COR-L47 (cell line): Measurements from ENCODE around the gene CEACAM4.

Source experiments
- DNase-seq: peaks from one replicate; lab custom pipeline; 2025; lab: John Stamatoyannopoulos, UW

Gene CEACAM4

GRCh38 chr19:41617941-41618730 lies 8.7 kb downstream of the CEACAM4 start:
- DNase-seq: no peak

DNA sequence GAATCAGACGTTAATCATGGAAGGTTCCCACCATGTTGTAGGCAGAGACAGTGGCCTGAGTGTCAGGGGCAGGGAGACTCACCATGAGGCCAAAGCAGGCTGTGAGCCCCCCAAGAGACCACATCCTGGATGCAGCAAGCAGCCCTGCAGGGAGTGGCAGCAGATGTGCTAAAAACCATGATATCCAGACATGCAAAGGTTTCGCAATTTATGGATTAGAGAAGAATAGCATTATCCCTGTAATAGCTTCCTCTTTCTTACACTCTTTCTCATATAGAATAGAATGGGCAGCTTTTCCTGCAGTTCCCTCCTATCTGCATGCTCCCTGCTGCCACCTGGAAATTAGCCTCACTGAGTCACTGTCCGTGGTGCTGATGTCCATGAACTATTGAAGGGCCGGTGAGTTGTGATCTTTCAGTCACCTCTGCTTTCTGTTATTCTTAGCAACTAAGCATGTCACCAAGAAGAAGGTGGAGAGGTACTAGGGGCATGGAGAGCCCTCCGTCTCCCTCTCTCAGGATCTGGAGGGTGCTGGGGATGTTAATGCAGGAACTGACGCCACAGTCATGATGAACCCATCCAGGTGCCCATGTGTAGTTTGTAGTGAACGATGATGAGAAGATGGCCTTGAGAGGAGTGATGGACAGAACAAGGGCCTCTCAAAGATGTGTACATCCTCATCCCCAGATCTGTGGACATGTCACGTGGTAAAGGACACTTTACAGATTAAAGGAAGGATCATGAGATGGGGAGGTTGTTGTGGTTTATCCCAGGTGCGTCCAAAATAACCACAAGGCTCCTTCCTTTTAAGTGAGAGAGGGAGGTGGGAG lies 9.9 kb downstream of the CEACAM4 start:
- DNase-seq: no peak

DNA sequence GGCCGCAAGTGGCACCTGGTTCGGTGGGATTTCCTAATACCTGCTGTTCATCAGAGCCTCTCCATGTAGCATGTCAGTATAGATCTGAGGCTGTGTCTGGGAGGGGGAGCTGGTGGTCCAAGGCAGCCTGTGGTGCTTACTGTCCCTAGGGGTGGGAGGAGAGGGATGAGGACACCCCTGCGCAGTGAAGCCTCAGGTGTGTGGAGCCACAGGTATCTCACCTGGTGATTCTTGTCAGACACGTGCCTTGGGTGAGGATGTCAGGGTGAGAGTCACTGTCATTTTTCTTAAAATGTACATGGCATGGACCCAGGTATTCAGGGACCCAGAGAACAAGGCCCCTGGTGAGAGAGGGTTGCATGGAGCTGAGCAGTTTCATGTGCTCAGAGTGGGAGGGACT lies 11.7 kb downstream of the CEACAM4 start:
- no peak for DNase-seq

DNA sequence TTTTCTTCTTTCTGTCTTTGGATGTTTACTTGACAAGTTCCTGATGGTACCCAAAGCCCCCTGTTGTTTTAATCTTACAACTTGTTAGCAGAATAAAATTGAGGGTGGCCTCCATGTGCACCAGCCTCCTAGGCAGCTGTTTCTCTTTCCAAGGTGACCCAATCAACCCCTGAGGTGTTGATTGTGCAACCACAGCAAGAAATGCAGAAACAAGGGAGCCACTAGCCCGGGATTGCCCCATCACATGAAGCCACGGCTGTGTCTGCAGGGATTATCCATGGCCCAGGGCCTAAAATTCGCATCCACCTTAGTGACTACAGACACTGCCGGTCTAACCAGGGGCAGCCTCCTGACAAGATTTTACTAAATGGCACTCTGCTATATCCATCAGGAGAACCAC lies 14.4 kb downstream of the CEACAM4 start:
- no peak for DNase-seq

DNA sequence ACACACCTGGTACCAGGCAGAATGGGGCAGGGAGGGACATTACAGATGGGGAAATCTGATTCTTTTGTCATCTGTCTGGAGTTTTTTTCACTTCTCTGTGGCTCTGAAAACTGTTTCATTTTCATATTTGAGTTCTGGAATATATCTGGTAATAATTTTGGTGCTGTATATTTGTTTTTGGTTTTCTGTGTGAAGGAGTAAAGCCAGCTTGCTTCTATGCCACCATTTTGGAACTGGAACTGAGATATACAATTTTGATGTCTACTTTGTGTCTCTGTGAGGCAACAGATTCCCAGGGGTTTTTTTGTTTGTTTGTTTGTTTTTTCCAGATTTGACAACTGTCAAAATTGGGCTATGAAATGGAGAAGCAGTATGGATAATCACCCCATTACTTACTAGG lies 16.1 kb downstream of the CEACAM4 start:
- DNase-seq: no peak

GRCh38 chr19:41607668-41608067 lies 19.2 kb downstream of the CEACAM4 start:
- DNase-seq: no peak

DNA sequence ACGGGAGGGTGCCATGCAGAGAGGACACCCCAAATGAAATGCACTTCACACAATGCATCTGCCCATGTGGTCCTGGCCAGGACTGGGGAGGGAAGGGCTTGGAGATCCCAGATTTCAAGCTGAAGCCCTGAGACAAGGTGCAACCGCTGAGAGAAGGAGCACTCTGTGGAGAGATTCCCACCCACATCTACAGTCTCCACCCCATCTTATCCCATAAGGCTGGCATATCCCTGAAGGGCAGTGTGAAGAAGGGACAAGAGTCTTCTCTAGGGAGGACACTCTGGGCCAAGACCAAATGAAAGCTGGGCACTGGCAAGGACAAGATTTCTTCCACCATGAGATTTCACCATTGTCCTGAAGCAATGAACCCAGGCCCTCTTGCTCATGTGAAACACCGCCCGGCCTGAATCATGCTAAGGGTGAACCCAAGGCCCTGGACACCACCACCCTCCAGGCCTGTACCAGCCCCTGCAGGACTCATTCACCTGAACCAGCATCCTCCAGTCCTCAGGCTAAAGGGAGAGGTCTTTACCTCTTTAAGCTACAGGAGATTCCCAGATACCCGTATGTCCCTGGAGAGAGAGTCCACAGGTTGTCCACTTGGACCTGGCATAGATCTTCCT lies 20.5 kb downstream of the CEACAM4 start:
- no peak for DNase-seq

GRCh38 chr19:41604831-41605230 lies 22.0 kb downstream of the CEACAM4 start:
- DNase-seq: no peak

GRCh38 chr19:41601771-41602170 lies 25.1 kb downstream of the CEACAM4 start:
- DNase-seq: no peak

DNA sequence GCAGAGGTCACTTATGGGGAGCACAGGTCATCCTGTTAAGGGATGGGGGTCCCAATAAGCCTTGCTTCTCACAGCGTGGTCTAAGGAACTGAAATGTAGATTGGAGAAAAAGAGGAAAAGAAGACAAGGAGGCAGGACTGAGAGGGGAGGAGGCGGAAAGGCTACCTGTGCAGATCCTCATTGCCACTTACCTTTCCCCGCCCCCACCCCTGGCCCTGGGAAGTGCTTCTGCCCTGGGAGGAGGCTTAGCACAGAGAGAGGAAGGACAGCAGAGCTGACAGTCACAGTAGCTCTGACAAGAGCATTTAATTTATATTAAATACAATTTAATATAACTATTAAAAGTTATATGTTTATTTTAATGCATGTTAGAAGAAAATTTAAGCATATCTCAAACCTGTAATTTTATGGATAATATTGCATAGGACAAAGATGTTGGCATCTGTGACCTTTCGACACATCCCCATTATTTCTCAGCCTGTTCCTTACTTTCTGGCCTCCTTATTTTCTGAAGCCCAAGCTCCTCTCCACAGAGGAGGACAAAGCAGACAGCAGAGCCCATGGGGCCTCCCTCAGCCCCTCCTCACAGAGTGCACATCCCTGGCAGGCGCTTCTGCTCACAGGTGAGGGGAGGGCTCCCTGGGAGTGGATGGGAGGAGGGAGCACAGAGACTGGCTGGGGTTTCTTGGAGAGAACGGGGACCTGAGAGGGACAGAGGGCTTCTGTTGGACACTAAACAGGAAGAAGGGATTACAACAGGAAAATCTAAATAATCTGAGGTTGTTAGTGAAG lies 27.5 kb downstream of the CEACAM4 start:
- peak; percentile 29 for DNase-seq

DNA sequence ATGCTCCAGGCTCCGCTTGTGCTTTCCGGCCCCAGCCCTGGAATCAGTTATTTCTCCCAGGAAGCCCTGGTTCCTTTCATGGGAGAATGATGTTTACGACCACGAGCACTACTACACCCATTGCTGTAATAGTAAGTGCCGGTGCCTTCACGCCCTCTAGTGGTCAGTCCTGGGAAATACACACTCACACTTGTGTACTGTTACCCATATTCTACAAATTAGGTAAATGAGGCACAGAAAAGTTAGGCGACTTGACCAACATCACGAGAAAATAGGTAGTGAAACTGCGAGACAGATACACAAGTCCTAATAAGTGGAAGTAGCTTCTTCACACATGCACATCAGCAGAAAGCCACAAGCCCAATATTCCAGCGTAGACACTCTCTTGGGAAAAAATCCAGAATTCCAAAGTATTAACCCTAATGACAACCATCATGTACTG lies 29.3 kb downstream of the CEACAM4 start:
- DNase-seq: peak; percentile 45

- no peak for DNase-seq
Observed at GRCh38 chr19:41595890-41596280, 31.0 kb downstream of the CEACAM4 start.

DNA sequence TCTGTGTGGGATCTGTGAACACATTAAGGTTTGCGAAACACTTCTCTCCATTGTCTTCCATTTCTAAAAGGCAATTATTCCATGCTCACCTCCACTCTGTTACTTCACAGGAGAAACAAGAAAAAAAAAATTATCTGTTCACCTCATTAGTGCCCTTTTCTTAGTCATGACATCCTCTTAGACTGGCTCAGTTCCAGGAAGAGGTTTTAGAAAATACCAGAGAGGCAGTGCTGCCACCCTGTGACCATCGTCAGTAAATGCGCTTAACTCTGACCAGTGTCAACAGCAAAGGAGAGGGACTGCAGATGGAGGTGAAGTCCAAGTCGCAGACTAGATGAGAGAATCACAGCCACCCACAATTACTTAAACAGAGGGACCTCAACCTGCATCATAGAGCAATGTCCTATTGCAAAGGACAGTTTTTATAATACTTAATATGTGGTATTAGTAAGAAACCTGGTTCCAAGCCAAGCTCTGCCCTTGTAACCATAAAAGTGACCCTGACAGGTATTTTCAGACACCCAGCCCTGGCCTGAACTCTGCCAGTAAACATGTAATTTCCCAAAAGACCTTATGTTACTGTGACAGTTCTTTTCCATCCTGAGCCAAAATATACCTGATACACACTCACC lies 31.5 kb downstream of the CEACAM4 start:
- peak; percentile 72 for DNase-seq

DNA sequence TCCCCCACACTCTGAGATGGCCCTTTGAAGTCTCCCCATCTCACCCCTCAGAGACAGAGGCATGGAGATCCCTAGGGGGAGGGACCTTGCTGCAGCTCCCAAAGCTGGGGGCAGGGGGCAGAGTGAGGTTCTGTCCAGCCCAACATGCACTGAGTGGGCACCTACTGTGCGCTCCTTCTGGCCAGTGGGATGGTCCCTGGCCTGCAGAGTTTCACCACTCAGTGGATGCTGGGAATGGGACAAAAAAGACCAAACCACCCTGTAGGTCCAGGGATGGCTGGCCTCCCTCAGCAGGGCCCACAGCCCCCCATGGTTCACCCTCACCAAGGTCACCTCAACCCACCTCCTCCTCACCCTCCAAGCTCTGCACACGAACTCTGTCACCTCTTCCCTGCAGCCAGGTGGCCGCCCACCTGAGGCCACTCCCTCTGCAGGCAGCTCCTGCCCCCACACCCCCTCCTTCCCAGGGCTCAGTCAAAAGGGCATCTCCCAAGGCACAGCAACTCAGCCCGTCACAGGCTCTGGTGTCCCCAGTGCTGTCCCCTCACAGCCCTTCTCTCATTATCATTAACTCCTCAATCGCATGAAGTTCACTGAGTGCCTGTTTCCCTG lies 34.8 kb downstream of the CEACAM4 start:
- no peak for DNase-seq

DNA sequence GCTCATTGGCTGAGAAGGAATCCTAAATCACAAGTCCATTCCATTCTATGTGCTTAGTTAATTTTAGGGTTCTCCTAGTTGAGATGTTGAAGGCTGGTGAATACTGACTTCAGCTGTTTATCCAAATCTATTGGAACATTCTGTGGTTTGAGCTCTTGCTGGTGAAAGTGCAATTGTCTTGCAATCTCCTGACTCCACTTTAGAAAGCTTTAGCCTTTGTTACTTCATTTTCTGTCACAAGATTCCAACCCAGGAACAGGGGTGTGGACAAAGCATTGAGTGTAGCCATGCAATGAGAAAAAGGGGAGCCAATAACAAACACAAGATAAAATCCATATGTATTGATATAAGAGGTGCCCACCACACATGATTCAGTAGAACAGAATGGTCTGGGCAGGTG lies 35.9 kb downstream of the CEACAM4 start:
- DNase-seq: no peak

DNA sequence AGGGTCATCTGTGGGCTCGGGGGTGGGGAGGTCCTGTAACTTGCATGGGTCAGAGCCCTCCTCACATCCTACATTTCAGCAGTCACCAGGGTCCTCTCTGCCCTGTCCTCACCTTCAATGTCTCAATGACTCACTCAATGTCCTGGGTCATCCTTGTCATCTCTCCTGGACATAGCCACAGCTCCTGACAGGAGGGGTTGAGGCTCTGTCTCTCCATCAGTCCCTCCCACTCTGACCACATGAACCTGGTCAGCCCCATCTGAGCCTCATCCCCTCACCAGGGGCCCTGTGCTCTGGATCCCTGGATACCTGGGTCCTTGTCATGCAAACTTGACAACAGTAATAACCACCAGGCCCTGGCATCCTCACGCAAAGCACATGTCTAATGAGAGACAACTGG lies 37.5 kb downstream of the CEACAM4 start:
- no peak for DNase-seq

DNA sequence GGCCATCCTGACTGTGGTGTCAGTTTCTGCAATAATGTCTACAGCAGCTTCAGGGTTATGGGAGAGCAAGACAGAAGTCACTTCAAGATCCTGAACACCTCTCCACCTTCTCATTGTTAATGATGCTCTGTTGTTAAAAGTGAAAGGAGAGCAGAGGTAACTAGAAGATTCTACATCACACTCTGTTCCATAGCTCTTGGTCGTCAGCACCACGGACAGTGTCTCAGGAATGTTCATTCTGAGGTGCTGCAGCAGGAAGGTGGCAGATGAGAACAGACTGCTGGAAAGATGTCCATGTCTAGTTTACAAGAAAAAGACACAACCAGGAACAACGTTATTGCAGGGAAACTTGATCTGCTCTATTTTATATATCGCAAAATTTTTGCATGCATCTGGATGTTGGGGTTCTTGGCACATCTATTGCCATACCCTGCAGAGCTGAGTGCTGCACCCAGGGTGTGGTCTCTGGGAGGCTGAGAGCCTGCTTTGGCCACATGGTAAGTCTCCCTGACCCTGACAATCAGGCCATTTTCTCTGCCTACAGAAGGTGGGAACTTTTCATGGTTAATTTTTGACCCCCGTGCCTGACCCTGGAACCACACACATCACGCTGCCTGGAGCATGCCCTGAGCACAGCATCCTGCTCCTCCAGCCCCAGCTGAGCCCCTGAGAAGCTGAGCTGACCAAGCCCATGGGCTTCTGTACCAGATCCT lies 38.2 kb downstream of the CEACAM4 start:
- no peak for DNase-seq

DNA sequence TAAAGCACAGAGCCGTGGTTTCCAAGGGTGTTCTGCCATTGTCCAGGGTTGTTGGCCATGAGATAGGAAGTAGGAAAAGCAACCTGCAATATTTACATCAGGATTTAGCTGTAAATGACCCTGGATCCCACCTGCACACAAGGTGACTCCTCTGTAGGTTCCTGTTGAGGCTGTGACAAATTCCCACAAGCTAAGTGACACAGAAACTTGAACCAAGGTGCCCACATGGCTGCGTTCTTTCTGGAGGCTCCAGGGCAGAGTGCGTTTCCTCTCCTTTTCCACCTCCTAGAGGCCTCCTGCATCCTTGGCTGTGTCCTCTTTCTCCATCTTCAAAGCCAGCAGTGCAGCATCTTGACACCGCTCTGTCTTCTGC lies 39.0 kb downstream of the CEACAM4 start:
- no peak for DNase-seq

- no peak for DNase-seq
Observed at GRCh38 chr19:41587101-41587837, 39.6 kb downstream of the CEACAM4 start.

DNA sequence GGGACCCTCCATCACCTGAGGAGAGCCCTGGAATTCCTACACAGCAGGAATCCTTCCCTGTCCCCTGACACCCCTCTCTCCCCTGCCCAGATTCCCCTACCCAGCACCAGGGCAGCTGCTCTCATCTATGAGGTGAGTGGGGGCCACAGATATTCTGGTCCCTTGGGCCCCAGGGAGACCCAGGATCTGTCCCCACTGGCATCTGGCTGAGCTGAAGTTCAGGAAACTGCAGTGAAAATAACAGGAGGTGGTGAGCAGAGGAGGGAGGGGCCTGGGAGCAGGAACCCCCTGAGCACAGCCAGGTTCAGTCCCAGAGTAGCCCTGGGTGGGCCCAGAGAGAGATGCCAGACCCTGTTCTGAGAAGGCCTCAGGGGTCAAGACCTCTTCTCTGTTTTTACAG lies 40.8 kb downstream of the CEACAM4 start:
- DNase-seq: no peak
